Measurements from ENCODE around the gene CDH22.

The CDH22 gene

GRCh38 chr20:46299078-46299477 is 9.2 kb downstream of the CDH22 start:
- no peak for DNase-seq (ENCODE audit: low read depth)
- H3K4me3 ChIP-seq (replicated peaks; ENCODE audit: low read depth, low read length) = no peak overlapping the region
- no peak for TF ChIP-seq CTCF (IDR thresholded peaks at IDR 0.05; ENCODE audit: low read length, missing control alignments)

- DNase-seq (ENCODE audit: low read depth) = no peak
- no peak for TF ChIP-seq CTCF (IDR thresholded peaks at IDR 0.05; ENCODE audit: low read length, missing control alignments)
- H3K4me3 ChIP-seq (replicated peaks; ENCODE audit: low read depth, low read length) = no peak overlapping the region
Observed at GRCh38 chr20:46298374-46298773, 9.9 kb downstream of the CDH22 start.

- H3K4me3 ChIP-seq (replicated peaks; ENCODE audit: low read depth, low read length) = no peak overlapping the region
- DNase-seq (ENCODE audit: low read depth) = no peak
- no peak for TF ChIP-seq CTCF (IDR thresholded peaks at IDR 0.05; ENCODE audit: low read length, missing control alignments)
Observed at GRCh38 chr20:46296526-46297250, 11.6 kb downstream of the CDH22 start.

- no peak for TF ChIP-seq CTCF (IDR thresholded peaks at IDR 0.05; ENCODE audit: low read length, missing control alignments)
- no peak overlapping the region for H3K4me3 ChIP-seq (replicated peaks; ENCODE audit: low read depth, low read length)
- DNase-seq (ENCODE audit: low read depth) = peak; percentile 68
Observed at GRCh38 chr20:46293084-46293483, 15.2 kb downstream of the CDH22 start.

- no peak for DNase-seq (ENCODE audit: low read depth)
- no peak for TF ChIP-seq CTCF (IDR thresholded peaks at IDR 0.05; ENCODE audit: low read length, missing control alignments)
- H3K4me3 ChIP-seq (replicated peaks; ENCODE audit: low read depth, low read length) = no peak overlapping the region
Observed at GRCh38 chr20:46291401-46291800, 16.9 kb downstream of the CDH22 start.

GRCh38 chr20:46289432-46289831 is 18.9 kb downstream of the CDH22 start:
- no peak overlapping the region for H3K4me3 ChIP-seq (replicated peaks; ENCODE audit: low read depth, low read length)
- TF ChIP-seq CTCF (IDR thresholded peaks at IDR 0.05; ENCODE audit: low read length, missing control alignments) = no peak
- DNase-seq (ENCODE audit: low read depth) = no peak

- no peak for DNase-seq (ENCODE audit: low read depth)
- no peak overlapping the region for H3K4me3 ChIP-seq (replicated peaks; ENCODE audit: low read depth, low read length)
- TF ChIP-seq CTCF (IDR thresholded peaks at IDR 0.05; ENCODE audit: low read length, missing control alignments) = no peak
Observed at GRCh38 chr20:46286977-46287376, 21.3 kb downstream of the CDH22 start.

All from fibroblast of pulmonary artery (primary cell).